Tibial nerve (tissue), 3 donors: ENCODE measurements around the gene PGC.

Experiments used
- CTCF ChIP-seq, 5 experiments: fragments of 200-600 bp in 3 of 5; fragments of 450-650 bp in 2 of 5; sonication (generic) in 3 of 5; IDR thresholded peaks; one replicate each; pipeline ENCODE4 v1.5.1; 2016 to 2019; ENCODE audit warnings: antibody characterized with exemption in 5 of 5, mild to moderate bottlenecking in 3 of 5, moderate library complexity in 2 of 5
- POLR2A ChIP-seq, 2 donors: fragments of 450-650 bp; IDR thresholded peaks; one replicate each; pipeline ENCODE4 v1.6.1; 2017; ENCODE audit warnings: antibody characterized with exemption in 2 of 2, mild to moderate bottlenecking in 2 of 2, moderate library complexity in 2 of 2

- no peak for TF ChIP-seq POLR2A (IDR thresholded peaks at IDR 0.05)
- no peak for TF ChIP-seq CTCF (IDR thresholded peaks at IDR 0.05)
These were observed 41.7 kb downstream of the PGC start for GRCh38 chr6:41705311-41705995.
